Measurements from ENCODE around the gene PIGT. TPM values are rescaled to one million over a fixed set of nuclear protein-coding genes. Genes with fewer than 3 reads are reported as not detected.

The PIGT gene
- total and polyA plus RNA-seq, 2 of the 4 experiments (the other 2 are of a cell fraction) = 31.2 to 145 TPM

DNA sequence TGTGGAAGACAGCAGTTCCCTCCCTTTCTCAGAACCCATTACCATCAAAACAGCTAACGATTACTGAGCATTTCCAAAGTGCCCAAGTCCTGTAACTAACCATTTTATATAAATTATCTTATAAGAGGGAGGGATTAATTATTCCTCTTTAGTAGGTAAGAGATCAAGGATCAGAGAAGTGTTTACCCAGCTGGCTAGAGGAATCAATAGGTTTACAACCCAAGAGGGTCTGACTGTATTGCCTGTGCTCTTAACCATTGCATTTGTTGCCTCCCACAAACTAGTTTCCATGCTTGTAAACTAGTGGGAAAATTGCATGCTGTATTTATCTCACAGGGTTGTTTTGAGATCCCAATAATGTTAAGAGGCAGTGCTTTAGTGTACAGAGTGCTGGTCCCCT is 11.5 kb upstream of the PIGT start:
- Histone ChIP-seq H2BK120ac (ENCODE audit: low read depth, low read length) (no peak overlapping the region), H3K36me3 (ENCODE audit: control insufficient read depth, insufficient read depth, low read length) (no peaks in the 10 kb centered on the region), H2AFZ (replicated peaks; ENCODE audit: low read length, poor library complexity) (no peak overlapping the region), H3K14ac (replicated peaks; ENCODE audit: low read depth, low read length) (no peak overlapping the region), H3K56ac (ENCODE audit: extremely low read depth, insufficient read depth, low read length) (no peak overlapping the region), H3K9me3 (ENCODE audit: control insufficient read depth, insufficient read depth, low read length) (peaks cover 6% of the 10 kb centered on the region; the same call in 1 of the 2 replicates), H3K4me2 (ENCODE audit: low read depth, low read length) (no peak overlapping the region), H3K4me1 (ENCODE audit: control insufficient read depth, insufficient read depth, low read length) (peaks cover 4% of the 10 kb centered on the region; the same call in 1 of the 2 replicates), H4K8ac (ENCODE audit: low read depth in 2 of 2, low read length in 2 of 2) (no peak overlapping the region), H3K23ac (ENCODE audit: low read depth, low read length) (no peak overlapping the region), H3K79me1 (ENCODE audit: low read depth in 1 of 2, low read length in 2 of 2) (peaks cover 0 to 10% of the 10 kb centered on the region in 2 experiments; a peak in 2 of 4 replicates), H4K5ac (ENCODE audit: low read depth, low read length) (no peak overlapping the region), H3K9ac (ENCODE audit: low read depth, low read length) (no peak overlapping the region), H4K20me1 (ENCODE audit: insufficient read depth, low read length) (no peaks in the 10 kb centered on the region), H2AK5ac (ENCODE audit: low read depth, low read length) (no peak overlapping the region), H2BK20ac (ENCODE audit: low read depth, low read length) (no peak overlapping the region), H2AK9ac (replicated peaks; ENCODE audit: low read depth, low read length, poor library complexity) (no peak overlapping the region), H3K9me1 (ENCODE audit: insufficient read depth, low read length) (no peaks in the 10 kb centered on the region), H2BK15ac (ENCODE audit: low read depth, low read length) (no peak overlapping the region), H3K18ac (ENCODE audit: low read depth, low read length) (no peak overlapping the region), H4K91ac (ENCODE audit: insufficient read depth, low read depth, low read length) (no peak overlapping the region), H3K27me3 (ENCODE audit: control insufficient read depth, insufficient read depth, low read length) (no peaks in the 10 kb centered on the region), H3K4ac (ENCODE audit: low read depth, low read length) (no peak overlapping the region), H3K27ac (ENCODE audit: insufficient read depth, low read length) (no peak overlapping the region), H3K4me3 (ENCODE audit: insufficient read depth, low read depth, low read length) (no peak overlapping the region), H2BK5ac (ENCODE audit: low read depth, low read length, poor library complexity, severe bottlenecking) (no peak overlapping the region)
- in situ Hi-C loops (cut with MboI; ENCODE audit: low sequenced_read_pairs) = no loop called here
- CTCF ChIA-PET = interaction anchor here (2.3 kb wide), 1 partner anchor 32 kb away, joined by 5 read pairs; no protein-coding TSS in a partner anchor
- POLR2A ChIA-PET (ENCODE audit: unreplicated experiment) = interaction anchor here (0.7 kb wide), 1 partner anchor 418 kb away, joined by 13 read pairs; no protein-coding TSS in a partner anchor
- dilution Hi-C loops (cut with HindIII; ENCODE audit: low sequenced_read_pairs, unreplicated experiment) = no loop called here
- WGBS, 2 experiments (ENCODE audit: extremely low coverage in 2 of 2, insufficient read length in 1 of 2) = no CpG with 5 or more reads among the region's 1 CpG
- BruUV-seq (replicated peaks) = no TSS peak
- no peak for DNase-seq
- TF ChIP-seq CEBPB (IDR thresholded peaks at IDR 0.05; ENCODE audit: low read depth, low read length) = no peak
- no peak for TF ChIP-seq BHLHE40 (IDR thresholded peaks at IDR 0.05; ENCODE audit: low read depth, low read length)
- TF ChIP-seq RFX5 (IDR thresholded peaks at IDR 0.05; ENCODE audit: low read depth, low read length) = no peak
- TF ChIP-seq, protein P1, sequence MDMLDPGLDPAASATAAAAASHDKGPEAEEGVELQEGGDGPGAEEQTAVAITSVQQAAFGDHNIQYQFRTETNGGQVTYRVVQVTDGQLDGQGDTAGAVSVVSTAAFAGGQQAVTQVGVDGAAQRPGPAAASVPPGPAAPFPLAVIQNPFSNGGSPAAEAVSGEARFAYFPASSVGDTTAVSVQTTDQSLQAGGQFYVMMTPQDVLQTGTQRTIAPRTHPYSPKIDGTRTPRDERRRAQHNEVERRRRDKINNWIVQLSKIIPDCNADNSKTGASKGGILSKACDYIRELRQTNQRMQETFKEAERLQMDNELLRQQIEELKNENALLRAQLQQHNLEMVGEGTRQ (IDR thresholded peaks at IDR 0.05; ENCODE audit: low read depth, low read length) = no peak
- TF ChIP-seq MXI1 (IDR thresholded peaks at IDR 0.05; ENCODE audit: borderline replicate concordance, low read depth, low read length) = no peak
- no peak for TF ChIP-seq MAFK (IDR thresholded peaks at IDR 0.05; ENCODE audit: low read depth, low read length)
- TF ChIP-seq MAZ (IDR thresholded peaks at IDR 0.05; ENCODE audit: borderline replicate concordance, low read depth, low read length) = no peak
- no peak for TF ChIP-seq RCOR1 (IDR thresholded peaks at IDR 0.05; ENCODE audit: insufficient replicate concordance, low read length)
- no peak for TF ChIP-seq NFE2L2 (IDR thresholded peaks at IDR 0.05; ENCODE audit: low read depth, low read length)
- TF ChIP-seq POLR2A (IDR thresholded peaks at IDR 0.05; ENCODE audit: low read depth, low read length) = no peak
- no peak for TF ChIP-seq RAD21 (IDR thresholded peaks at IDR 0.05; ENCODE audit: low read length)
- intact Hi-C loops (cut with micrococcal nuclease) = no loop called here
- ATAC-seq (ENCODE audit: low read depth) = no peak

Measured in IMR-90 (cell line).